H4 (cell line): Measurements from ENCODE around the gene KCNJ4. TPM values are rescaled to one million over a fixed set of nuclear protein-coding genes. Genes with fewer than 3 reads are reported as not detected.
"Not testable (repeated sequence)": the region's sequence is repeated elsewhere in the genome, so short reads cannot be mapped to it uniquely, and the experiment has no call there.

ENCODE experiments used
- DNase-seq: peaks from one replicate; pipeline ENCODE4 v3.0.0-alpha.2; 2015; ENCODE audit warnings: low spot score
- total RNA-seq: library from RNA; depleted of rRNA; stranded (reverse); fragments of >200 nt; shearing (Covaris generic); gene quantifications from 2 replicates; pipeline ENCODE4 v1.2.3, GENCODE V29; 2014

Gene KCNJ4
- total RNA-seq, 1 experiment from 2014 or later = 0.60 TPM

- DNase-seq = no peak
Measured at GRCh38 chr22:38413085-38414008, 41.7 kb downstream of the KCNJ4 start.

- no peak for DNase-seq
Measured at GRCh38 chr22:38412435-38413084, 42.4 kb downstream of the KCNJ4 start.

- no peak for DNase-seq
Measured at GRCh38 chr22:38411016-38411415, 44.0 kb downstream of the KCNJ4 start.

- DNase-seq = not testable (repeated sequence)
Measured at GRCh38 chr22:38409916-38410315, 45.1 kb downstream of the KCNJ4 start.

GRCh38 chr22:38406617-38407016, 48.4 kb downstream of the KCNJ4 start:
- no peak for DNase-seq

- no peak for DNase-seq
Measured at GRCh38 chr22:38404419-38404818, 50.6 kb downstream of the KCNJ4 start.

GRCh38 chr22:38403812-38404211, 51.2 kb downstream of the KCNJ4 start:
- no peak for DNase-seq

GRCh38 chr22:38402204-38402603, 52.8 kb downstream of the KCNJ4 start:
- DNase-seq = no peak

- DNase-seq = no peak
Measured at GRCh38 chr22:38401336-38402084, 53.5 kb downstream of the KCNJ4 start.

GRCh38 chr22:38400256-38400655, 54.7 kb downstream of the KCNJ4 start:
- DNase-seq = not testable (repeated sequence)

GRCh38 chr22:38398609-38399461, 56.2 kb downstream of the KCNJ4 start:
- peak; percentile 54 for DNase-seq

- DNase-seq = not testable (repeated sequence)
Measured at GRCh38 chr22:38398181-38398608, 56.8 kb downstream of the KCNJ4 start.

- no peak for DNase-seq
Measured at GRCh38 chr22:38397189-38398085, 57.6 kb downstream of the KCNJ4 start.

- DNase-seq = not testable (repeated sequence)
Measured at GRCh38 chr22:38396440-38397069, 58.4 kb downstream of the KCNJ4 start.

GRCh38 chr22:38395944-38396343, 59.1 kb downstream of the KCNJ4 start:
- DNase-seq = not testable (repeated sequence)

- DNase-seq = not testable (repeated sequence)
Measured at GRCh38 chr22:38394929-38395624, 59.9 kb downstream of the KCNJ4 start.

GRCh38 chr22:38389428-38389818, 65.6 kb downstream of the KCNJ4 start:
- DNase-seq = not testable (repeated sequence)

- DNase-seq = not testable (repeated sequence)
Measured at GRCh38 chr22:38388506-38389427, 66.2 kb downstream of the KCNJ4 start.
